ENCODE data around the gene ATP5PD.

Gene ATP5PD

DNA sequence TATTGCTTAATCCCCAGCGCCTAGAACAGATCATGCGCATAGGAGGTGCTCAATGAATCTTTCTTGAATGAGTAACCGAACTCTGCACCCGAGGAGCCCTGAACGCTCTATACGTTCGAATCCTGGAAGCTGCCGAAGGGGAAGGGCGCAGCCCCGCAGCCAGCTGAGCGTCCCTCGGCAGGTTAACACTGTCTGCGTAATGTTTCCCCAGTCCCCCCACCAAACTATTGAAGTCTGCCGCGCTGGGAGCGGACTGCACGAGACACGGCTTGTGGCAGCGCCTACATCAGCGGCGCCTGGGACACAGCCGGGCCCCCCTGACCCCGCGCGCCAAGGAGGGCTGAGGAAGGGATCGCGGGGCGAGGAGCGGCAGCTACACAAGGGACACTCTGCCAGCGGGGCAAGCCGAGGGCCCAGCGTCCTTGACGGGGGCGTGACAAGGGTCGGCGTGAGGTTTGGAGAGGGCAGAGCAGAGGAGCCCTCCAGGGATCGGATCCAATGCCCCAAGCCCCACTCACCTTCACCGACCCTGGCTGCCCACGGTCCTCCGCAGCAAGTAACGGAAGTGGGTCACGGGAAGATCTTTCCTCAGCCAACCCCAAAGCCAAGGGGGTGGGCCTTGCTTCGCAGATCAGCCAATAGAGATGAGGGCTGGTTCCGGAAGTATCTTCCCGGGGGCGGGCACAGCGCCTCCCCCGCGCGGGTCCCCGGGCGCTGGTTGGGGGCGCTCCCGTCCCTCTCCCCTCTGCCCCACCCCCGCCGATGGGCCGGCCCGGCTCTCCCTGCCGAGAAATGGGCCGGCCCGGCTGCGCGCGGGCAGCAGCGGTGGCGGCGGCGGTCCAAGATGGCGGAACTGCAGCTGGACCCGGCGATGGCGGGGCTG is at the start of gene ATP5PD, which contains the start of gene KCTD2:
Gene ATP5PD, minus strand, starts transcription at position 563 of the 883 bp plus-strand sequence. CDS start 4,319 bp downstream, outside the sequence.
Gene KCTD2, plus strand, starts transcription at position 819 of the 883 bp plus-strand sequence. Its CDS starts 26 bp downstream, at position 845.
- peak; percentile 87 for DNase-seq (ENCODE audit: low read depth, low spot score)

DNA sequence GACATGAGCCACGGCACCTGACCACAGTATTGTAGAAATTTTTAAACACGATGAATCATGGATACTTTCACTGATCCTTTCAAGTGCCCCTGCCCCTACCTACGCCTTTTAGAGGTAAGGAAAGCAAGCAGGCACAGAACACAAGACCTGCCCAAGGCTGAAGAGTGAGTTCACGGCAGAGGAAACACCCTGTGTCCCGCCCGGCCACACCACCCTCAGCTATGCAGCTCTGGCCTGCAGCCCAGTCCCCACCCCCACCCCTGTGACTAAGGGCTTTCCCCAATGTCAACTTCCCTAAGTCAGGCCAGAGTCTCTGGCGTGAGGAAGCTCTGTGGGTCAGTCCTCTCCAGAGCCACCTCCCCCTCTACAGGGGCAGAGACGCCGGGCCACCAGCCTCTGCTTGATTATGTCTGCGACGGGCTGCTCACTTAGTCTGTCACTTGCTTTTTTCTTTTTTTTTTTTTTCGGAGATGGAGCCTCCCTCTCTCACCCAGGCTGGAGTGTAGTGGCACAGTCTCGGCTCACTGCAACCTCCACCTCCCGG is 49.4 kb upstream of the ATP5PD start:
- no peak for DNase-seq (ENCODE audit: low read depth, low spot score)

DNA sequence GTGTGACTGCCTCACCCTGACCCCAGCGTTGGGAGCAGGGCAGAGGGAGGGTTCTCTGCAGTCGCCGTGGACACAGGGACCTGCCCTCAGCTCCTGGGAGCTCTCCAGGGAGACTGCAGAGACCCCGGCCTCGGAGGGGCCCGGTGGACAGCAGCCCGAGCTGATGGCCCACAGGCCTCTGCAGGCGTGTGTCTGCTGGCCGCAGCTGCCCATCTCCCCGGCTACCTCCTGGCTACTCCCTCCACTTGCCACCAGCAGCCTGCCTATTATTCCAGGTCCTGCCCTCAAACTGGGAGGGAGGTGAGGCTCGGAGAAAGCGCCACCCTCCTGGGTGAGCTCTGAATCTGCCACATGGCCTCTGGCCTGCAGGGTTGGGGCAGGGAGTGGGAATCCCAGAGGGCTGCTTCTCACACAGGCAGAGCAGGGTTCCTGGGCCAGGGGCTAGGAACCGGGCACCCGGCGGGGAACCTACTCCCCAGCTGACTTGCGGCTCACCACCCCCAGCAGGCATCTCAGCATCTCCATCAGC is 48.2 kb upstream of the ATP5PD start:
- no peak for DNase-seq (ENCODE audit: low read depth, low spot score)

DNA sequence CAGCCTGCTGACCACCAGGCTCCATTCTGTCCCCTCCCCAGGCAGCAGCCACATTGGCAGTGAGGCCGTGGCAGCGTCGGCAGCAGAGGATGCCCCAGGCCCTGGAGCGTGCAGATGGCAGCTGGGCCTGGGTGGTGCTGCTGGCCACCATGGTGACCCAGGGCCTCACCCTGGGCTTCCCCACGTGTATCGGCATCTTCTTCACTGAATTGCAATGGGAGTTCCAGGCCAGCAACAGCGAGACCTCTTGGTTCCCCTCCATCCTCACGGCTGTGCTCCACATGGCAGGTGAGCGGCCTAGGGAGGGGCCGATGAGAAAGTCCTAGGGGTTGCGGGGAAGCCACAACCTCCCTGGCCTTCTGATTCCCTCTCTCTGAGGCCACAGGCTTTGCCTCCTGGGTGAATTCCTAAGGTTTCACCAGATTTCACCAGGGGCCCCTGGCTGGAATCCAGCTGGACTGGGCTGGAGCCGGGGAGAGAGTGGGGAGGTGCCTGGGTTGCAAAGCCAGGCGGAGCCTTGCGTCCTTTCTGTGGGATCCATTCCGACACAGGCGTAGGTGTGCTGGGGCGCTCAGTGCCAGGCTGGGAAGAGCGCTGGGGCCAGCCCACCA is 46.9 kb upstream of the ATP5PD start:
- no peak for DNase-seq (ENCODE audit: low read depth, low spot score)

DNA sequence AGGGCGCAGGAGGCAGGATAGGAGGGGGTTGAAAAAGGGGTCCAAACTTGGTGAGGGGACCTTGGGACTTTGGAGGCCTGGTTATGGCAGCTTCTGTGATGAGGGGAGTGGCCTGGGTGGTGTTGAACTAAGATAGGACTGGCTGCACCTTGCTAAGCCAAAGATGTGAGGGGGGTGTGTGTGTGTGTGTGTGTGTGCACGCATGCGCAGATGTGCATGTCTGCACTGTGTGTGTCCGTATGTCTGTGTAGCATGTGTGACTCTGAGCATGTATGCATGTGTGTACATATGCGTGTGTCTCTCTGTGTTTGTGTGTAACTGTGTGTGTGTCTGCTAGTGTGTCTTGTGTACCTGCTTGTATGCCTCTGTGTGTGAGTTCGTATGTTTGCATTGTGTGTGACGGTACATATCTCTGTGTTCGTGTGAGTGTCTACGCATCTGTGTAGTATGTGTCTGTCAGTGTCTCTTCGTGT is 45.1 kb upstream of the ATP5PD start:
- DNase-seq (ENCODE audit: low read depth, low spot score), result no peak

DNA sequence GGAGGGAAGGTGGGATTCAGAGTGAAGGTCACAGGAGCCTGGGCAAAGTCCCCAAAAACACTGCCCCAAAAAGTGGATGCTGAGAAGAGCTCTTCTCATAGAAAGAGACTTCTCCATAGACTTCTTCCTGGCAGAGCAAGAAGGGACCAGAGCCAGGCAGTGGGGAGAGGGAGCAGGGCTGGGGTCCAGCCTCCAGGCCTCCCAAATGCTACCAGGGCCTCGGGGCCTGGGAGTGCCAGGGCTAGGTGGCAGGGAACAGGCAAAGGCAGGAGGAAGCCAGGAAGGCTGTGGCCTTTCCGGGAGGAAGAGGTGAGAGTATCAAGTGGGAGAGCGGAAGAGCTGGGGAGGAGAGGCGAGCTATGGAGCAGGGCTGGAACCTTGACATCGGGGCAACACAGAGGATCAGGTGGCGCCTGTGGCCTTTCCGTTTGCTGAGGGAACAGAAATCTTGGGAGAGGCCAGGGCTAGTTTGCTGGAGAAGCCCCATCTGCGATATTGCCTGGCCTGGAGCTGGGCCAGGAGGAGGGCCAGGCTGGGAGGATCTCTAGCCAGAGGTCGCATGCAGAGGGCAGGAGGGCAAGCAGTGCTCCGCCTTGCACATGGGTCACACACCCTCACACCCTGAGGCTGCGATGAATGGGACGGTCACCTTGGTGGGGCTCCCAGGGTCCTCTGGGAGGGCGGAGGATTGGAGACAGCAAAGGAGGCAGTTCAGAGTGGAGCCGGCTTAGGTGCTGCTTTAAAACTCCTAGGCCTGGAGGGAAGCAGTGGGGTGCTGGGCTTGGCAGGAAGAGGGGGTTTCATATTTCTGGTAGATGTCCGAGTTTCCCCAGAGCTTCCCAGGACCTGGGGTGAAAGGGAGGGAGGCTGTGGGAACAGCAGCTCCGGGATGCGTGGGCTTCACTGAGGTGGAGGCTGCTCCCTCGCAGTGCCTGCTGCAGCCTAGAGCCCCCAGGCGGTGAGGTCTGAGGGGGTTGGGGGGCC is 44.4 kb upstream of the ATP5PD start:
- DNase-seq (ENCODE audit: low read depth, low spot score), result no peak

DNA sequence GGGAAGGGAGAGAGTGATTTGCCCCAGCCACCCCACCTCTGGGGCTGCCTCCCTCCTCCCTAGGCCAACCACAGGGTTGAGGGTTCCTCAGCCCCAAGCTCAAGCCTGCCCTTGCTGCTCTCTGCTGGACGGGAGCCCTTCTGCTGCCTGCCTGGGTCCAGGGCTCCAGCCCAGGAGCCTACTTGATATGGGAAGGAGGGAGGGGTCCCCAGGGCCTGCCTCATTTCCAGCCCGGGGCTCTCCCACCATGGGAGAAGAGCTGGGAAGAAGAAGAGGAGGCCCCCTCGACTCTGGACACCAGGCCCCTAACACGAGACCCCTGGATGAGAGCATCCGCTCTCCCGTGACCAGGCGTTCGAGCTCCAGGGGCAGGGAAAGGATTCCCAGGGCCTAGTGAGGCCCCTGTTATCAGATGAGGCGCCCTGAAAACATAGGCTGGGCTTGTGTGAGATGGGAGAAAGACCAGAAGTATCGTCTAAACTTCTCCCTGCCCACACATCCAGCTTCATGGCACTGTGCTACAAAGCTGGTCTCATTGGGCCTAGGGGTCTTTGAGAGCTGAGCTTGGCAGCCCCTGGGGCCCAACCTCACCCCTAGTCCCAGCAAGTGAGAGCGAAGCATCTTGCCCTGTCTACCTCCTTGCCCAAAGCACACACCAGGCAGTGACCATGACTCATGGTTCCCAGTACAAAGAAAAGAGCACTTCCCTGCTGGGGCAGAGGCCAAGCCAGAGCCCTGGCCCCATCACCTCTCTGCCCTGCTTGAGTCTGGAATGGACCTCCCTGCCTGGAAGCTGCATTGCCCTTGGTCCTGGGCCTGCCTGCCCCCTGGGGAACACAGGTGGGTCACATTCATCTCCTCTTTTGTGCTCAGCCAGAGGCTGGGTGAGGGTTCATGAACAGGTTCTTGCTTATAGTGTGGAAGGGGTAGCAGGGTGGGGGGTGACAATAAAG is 42.0 kb upstream of the ATP5PD start:
- no peak for DNase-seq (ENCODE audit: low read depth, low spot score)

DNA sequence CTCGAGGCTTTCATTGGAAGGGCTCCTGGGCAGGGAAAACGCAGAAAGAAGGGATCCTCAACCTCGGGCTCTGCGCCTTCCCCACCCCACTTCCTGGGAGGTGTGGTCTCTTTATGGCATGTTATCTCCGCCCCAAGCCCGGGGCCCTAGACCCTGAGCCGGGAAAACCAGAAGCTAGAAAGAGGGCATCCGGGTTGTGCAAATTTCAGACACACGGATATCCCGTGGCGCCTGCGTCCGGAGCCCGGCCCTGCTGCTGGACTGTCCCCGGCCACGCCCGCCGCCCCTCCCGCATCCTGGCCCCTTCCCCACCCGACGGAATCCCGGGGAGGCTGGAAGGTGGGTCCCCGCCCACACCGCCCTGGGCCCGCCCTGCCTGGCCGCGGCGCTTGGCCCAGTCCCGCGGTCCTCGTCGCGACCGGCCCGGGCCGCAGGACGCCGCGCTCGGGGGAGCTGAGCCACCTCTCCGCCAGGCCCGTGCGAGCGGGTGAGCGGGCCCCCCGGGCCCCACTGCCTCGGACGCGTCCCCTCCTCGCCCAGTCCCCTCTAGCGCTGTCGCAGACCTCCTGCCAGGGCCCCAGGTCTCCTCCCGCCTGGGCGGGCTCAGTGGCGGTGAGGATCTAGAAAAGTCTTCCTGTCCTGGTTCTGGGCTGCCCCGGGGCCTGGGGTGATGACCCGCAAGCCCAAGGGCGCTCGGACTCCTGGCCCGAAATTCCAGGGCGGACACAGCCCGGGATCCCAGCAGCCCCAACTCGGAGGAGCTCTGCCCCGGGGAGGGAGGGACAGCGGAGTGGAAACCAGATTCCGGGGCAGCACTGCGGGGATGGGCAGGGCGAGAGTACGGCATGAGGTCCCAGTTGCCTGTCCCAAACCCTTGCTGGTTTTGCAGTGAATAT is 41.0 kb upstream of the ATP5PD start, which contains the start of gene SLC16A5:
Gene SLC16A5, plus strand, starts transcription at position 397 of the 896 bp plus-strand sequence. CDS start 5,683 bp downstream, outside the sequence.
- no peak for DNase-seq (ENCODE audit: low read depth, low spot score)

DNA sequence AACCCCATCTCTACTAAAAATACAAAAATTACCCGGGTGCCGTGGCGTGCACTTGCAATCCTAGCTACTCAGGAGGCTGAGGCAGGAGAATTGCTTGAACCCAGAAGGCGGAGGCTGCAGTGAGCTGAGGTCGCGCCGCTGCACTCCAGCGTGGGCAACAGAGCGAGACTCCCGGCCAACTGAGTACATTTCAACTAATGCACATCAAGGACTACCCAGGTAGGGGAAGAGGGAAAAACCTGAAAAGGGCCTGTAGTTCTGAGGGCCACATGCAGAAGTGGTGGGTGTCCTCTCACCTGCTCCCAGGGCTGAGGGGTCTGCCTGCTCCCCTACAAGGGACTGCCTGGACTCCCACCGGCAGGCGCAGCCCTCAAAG is 40.4 kb upstream of the ATP5PD start:
- no peak for DNase-seq (ENCODE audit: low read depth, low spot score)

DNA sequence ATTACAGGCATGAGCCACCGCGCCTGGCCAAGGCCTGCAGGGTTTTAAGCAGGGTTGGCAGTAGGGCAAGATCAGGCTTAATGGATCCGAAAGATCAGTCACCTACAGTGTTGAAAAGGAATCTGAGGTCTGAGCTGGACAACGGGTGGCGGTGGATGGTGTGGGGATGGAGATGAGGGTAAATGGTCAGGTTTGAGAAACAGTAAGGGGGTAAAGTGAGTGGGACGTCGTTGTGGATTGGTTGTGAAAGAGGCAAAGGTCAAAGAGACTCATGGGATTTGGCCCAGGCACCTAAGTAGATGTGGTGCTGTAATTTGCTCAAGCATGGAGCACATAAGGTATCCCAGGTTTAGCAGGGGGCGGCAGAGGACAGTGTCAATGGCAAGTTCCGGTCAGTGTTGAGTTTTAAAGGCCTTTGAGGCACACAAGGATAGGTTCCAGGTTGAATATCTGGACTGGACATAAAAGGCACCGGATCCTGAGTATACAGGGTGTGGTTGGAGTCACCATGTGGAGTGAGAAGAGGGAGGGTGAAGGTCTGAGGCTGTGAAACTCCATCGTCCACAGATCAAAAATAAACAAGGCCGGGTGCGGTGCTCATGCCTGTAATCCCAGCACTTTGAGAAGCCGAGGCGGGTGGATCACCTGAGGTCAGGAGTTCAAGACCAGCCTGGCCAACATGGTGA is 39.9 kb upstream of the ATP5PD start:
- no peak for DNase-seq (ENCODE audit: low read depth, low spot score)

DNA sequence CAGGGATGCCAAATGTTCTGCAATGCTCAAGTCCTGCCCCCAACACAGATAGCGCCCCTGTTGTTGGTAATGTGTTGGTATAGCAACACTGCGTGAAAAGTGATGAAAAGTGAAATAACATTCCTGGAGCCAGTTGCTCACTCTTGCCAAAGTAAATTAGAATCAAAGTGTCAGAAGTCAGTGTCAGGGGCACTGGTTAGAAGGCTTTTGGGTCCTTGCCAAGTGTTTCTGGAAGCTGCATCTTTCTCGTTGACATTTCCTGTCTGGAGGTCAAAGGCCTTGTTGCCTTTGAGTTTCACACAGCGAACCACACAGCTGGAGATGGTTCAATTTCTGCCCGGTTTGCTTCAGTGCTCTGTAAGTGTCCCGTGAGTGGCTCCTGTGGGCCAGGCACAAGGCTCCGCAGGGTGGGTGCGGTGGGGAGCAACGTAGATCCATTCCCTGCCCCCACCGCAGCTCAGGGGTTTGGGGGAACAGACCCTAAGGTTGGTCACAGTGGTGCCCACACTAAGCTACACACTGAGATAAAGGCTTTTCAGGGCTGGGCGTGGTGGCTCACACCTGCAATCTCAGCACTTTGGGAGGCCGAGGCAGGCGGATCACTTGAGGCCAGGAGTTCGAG is 37.4 kb upstream of the ATP5PD start:
- DNase-seq (ENCODE audit: low read depth, low spot score), result peak; percentile 61

DNA sequence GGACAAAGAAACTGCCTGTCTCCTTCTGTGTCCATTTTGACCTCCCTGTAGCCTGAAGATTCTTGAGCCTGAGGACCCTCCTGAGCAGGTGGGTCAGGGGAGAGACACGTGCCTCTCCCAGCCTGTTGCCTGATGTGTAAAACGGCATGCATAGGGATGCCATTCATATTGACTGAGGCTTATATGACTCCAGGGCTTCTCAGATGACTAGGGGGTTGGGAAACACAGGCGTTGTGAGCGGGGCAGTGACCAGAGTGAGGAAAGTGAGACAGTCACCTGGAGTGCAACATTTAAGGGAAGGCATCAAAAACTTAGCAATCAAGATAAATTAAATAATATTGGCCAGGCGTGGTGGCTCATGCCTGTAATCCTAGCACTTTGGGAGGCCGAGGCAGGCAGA is 35.9 kb upstream of the ATP5PD start:
- DNase-seq (ENCODE audit: low read depth, low spot score), result no peak

DNA sequence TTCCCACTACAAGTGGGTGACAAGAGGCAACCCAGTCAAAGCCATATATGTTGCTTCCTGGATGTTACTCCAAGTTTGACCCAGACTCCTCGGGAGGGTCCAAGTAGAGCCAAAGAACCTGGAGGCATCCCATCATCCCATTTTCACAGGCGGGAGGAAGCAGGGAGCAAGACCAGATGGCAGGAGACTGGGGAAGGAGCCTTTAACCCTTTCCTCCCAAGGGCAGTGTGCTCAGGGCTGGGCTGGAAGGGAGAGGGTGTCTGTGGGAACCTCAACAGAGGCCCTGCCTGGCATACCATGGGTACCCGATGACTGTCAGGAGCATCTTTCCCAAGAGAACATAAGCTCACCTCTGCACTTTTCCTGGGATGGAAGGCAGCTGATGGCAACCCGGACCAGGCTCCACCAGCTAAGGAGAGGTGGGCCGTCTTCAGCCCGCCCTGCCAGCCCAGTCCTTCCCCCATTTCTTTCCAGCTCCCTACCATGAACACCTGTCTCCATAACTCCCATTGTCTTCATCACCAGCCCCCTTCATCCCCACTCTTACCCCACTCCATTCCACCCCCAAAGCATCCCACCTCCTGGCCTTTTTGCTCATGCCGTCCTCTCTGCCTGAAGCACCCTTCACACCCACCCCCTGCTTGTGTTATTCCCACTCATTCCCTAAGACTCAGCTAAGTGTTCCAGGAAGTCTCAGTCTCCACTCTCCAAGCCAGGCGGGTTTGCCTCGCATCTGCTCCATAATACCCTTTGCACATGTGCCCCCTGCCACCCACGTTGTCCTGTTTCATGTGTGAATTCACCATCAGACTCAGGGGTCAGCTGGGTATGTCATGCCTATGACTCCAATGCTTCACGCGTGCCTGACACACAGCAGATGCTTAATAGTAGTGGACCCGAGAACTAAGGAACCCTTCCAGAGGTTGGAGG is 35.1 kb upstream of the ATP5PD start:
- no peak for DNase-seq (ENCODE audit: low read depth, low spot score)

DNA sequence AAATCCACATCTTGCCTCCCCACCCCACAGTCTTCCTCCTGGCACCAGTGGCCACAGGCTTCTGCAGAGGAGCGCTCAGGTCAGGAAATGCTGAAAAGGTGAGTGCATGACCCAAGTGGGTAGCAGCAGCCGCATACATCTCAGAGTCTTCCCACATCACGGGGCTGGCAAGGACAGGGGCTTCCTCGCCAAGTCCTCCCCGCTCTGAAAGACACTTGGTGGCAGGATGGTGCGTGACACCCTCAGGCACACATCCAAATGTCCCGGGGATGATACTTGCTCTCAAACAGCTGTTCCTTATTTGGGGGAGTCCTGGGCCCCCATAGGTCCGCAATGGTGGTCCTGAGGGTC is 32.2 kb upstream of the ATP5PD start:
- no peak for DNase-seq (ENCODE audit: low read depth, low spot score)

DNA sequence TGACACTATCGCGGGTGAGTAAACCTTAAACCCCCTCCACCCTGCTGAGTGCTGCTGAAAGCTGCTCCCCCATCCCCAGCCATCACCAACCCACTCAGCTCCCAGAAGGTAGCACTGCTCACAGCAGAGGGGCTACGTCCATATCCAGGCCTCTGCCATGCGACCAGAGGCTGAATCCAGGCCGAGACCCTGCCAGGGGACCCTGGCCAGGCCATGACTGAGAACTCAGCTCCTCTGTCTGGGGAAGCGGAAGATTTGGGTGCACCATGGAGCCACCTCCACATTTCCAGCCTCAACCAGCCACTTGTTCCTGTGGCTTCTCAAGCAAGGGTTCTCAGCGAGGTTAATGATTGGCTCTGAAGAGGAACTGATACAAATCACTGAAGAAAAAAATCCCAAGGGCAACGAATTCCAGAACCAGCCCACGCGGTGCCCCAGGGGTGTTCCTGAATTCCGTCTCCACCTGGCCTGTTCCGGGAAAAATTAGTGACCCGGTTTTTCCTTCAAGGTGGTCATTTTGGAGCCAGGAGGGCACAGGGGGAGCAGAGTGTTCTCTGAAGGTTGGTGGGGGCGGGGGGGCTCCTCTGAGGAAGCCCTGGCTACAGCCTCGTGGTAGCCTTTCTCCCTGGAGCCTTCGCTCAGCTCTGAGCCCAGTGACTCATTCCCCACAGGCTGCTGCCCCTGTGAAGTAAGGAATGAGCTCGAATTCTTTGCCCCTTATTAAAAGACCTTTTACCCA is 31.7 kb upstream of the ATP5PD start:
- DNase-seq (ENCODE audit: low read depth, low spot score), result no peak

Data from brain pericyte (primary cell).